HepG2 (cell line): Measurements from ENCODE around the gene TOB1.

ENCODE experiments used
- BRF2 ChIP-seq: sonication (generic); formaldehyde crosslinking; IDR thresholded peaks from 2 replicates; pipeline ENCODE4 v1.8.1; 2022; ENCODE audit warnings: mild to moderate bottlenecking, missing genetic modification reagents
- EP300 ChIP-seq, 3 experiments: sonication (generic) in 1 of 3; formaldehyde crosslinking in 1 of 3; IDR thresholded peaks; 2 replicates each; pipeline versions ENCODE4 v1.5.1 to v1.6.1; 2011 to 2020; ENCODE audit warnings: low read depth in 2 of 3, low read length in 2 of 3, borderline replicate concordance in 1 of 3, improper control_type of control experiment in 1 of 3, mild to moderate bottlenecking in 1 of 3, missing genetic modification reagents in 1 of 3, moderate library complexity in 1 of 3
- HMGXB3 ChIP-seq: sonication (generic); formaldehyde crosslinking; IDR thresholded peaks from 2 replicates; pipeline ENCODE4 v1.4.0; 2020; ENCODE audit warnings: missing genetic modification reagents, borderline replicate concordance
- NR2C2 ChIP-seq: sonication (generic); formaldehyde crosslinking; IDR thresholded peaks from 2 replicates; pipeline ENCODE4 v1.4.0; 2020; ENCODE audit warnings: missing genetic modification reagents, mild to moderate bottlenecking, moderate library complexity, borderline replicate concordance
- POLR2AphosphoS5 ChIP-seq: IDR thresholded peaks from 2 replicates; pipeline ENCODE4 v1.6.1; 2012; ENCODE audit warnings: low read depth, low read length
- TBL1XR1 ChIP-seq: fragments of 150-350 bp; IDR thresholded peaks from 2 replicates; pipeline ENCODE4 v1.6.1; 2014; ENCODE audit warnings: borderline replicate concordance, low read length; ENCODE audit not compliant: partially characterized antibody
- TCF7L2 ChIP-seq: IDR thresholded peaks from 2 replicates; pipeline ENCODE4 v1.6.1; 2011; ENCODE audit warnings: mild to moderate bottlenecking, low read depth, low read length, moderate library complexity
- ZFP90 ChIP-seq: sonication (generic); formaldehyde crosslinking; IDR thresholded peaks from 2 replicates; pipeline ENCODE4 v1.8.0; 2022; ENCODE audit warnings: missing genetic modification reagents, mild to moderate bottlenecking, inconsistent platforms, borderline replicate concordance
- ZNF138 ChIP-seq: sonication (generic); formaldehyde crosslinking; IDR thresholded peaks from 2 replicates; pipeline ENCODE4 v1.5.0; 2020; ENCODE audit warnings: mild to moderate bottlenecking, low read depth, missing genetic modification reagents
- ZNF367 ChIP-seq: sonication (generic); formaldehyde crosslinking; IDR thresholded peaks from 2 replicates; pipeline ENCODE4 v1.4.0; 2020; ENCODE audit warnings: missing genetic modification reagents, borderline replicate concordance
- TF ChIP-seq, protein P1 (sequence below): IDR thresholded peaks from 2 replicates; pipeline ENCODE4 v1.6.1; 2012; ENCODE audit warnings: inconsistent platforms
- TF ChIP-seq, protein P2 (sequence below): sonication (generic); formaldehyde crosslinking; IDR thresholded peaks from 2 replicates; pipeline ENCODE4 v1.5.0; 2020; ENCODE audit warnings: mild to moderate bottlenecking, missing genetic modification reagents, moderate library complexity

DNA sequence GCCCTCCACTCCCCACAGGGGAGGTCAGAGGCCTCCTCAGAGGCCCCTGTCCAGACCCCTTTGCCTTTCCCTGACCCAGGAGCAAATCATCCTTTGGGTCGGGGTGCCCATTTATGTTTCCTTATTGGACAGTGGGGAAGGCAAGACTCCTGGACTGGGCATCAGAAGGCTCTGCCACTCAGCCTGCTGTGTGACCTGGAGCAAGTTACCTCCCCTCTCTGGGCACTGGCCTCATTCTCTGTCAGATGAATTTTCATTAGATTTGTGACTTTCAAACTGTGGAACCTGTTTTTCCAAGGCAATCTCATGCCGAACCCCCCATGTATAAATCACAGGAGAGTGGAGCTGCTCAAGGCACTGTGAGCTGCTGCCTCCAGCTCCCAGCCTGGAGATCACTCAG, 47.0 kb upstream of the TOB1 start:
- TF ChIP-seq, protein P1, sequence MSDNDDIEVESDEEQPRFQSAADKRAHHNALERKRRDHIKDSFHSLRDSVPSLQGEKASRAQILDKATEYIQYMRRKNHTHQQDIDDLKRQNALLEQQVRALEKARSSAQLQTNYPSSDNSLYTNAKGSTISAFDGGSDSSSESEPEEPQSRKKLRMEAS = no peak
- TF ChIP-seq ZFP90 (CRISPR knock-in tag) (no peak), ZNF138 (no peak), TCF7L2 (no peak), POLR2AphosphoS5 (no peak), TBL1XR1 (no peak), EP300 (IDR thresholded peaks at IDR 0.05; ENCODE audit: low read depth in 2 of 2, low read length in 2 of 2) (no peak), EP300 (CRISPR knock-in tag; IDR thresholded peaks at IDR 0.05; ENCODE audit: borderline replicate concordance) (no peak), ZNF367 (CRISPR knock-in tag) (no peak), BRF2 (CRISPR knock-in tag) (no peak), HMGXB3 (CRISPR knock-in tag) (no peak), NR2C2 (CRISPR knock-in tag) (no peak)
- TF ChIP-seq, protein P2, sequence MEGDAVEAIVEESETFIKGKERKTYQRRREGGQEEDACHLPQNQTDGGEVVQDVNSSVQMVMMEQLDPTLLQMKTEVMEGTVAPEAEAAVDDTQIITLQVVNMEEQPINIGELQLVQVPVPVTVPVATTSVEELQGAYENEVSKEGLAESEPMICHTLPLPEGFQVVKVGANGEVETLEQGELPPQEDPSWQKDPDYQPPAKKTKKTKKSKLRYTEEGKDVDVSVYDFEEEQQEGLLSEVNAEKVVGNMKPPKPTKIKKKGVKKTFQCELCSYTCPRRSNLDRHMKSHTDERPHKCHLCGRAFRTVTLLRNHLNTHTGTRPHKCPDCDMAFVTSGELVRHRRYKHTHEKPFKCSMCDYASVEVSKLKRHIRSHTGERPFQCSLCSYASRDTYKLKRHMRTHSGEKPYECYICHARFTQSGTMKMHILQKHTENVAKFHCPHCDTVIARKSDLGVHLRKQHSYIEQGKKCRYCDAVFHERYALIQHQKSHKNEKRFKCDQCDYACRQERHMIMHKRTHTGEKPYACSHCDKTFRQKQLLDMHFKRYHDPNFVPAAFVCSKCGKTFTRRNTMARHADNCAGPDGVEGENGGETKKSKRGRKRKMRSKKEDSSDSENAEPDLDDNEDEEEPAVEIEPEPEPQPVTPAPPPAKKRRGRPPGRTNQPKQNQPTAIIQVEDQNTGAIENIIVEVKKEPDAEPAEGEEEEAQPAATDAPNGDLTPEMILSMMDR (CRISPR knock-in tag) = no peak
